Liver (tissue), 9 donors: ENCODE measurements around the gene HEXIM2. TPM values are rescaled to one million over a fixed set of nuclear protein-coding genes. Genes with fewer than 3 reads are reported as not detected.

Source experiments
- DNase-seq: peaks from one replicate; pipeline ENCODE4 v3.0.0-alpha.2; 2017; ENCODE audit warnings: low spot score
- H3K27ac ChIP-seq, 2 donors: one replicate each; pipeline ENCODE4 v1.7.0; 2013; ENCODE audit warnings: inconsistent platforms in 2 of 2, low read length in 2 of 2, control low read depth in 1 of 2, low read depth in 1 of 2, mild to moderate bottlenecking in 1 of 2
- H3K27me3 ChIP-seq, 4 donors: one replicate each; pipeline versions ENCODE4 v1.6.1 to v1.7.0; 2013; ENCODE audit warnings: low read length in 3 of 4, inconsistent platforms in 1 of 4, mild to moderate bottlenecking in 1 of 4, moderate library complexity in 1 of 4; ENCODE audit not compliant: control insufficient read depth in 4 of 4, insufficient read depth in 4 of 4
- H3K36me3 ChIP-seq, 4 donors: one replicate each; pipeline versions ENCODE4 v1.6.1 to v1.7.0; 2013; ENCODE audit warnings: low read length in 3 of 4, mild to moderate bottlenecking in 3 of 4, low read depth in 1 of 4, moderate library complexity in 1 of 4; ENCODE audit not compliant: control insufficient read depth in 4 of 4, insufficient read depth in 3 of 4
- H3K4me1 ChIP-seq, 4 donors: one replicate each; pipeline versions ENCODE4 v1.6.1 to v1.7.0; 2013; ENCODE audit warnings: low read length in 3 of 4, mild to moderate bottlenecking in 3 of 4, moderate library complexity in 1 of 4; ENCODE audit not compliant: control insufficient read depth in 4 of 4, insufficient read depth in 4 of 4
- H3K4me3 ChIP-seq, 3 donors: one replicate each; pipeline versions ENCODE4 v1.6.1 to v1.7.0; 2013; ENCODE audit warnings: low read length in 3 of 3, control low read depth in 1 of 3, low read depth in 1 of 3, mild to moderate bottlenecking in 1 of 3
- H3K9ac ChIP-seq, 2 donors: one replicate each; pipeline ENCODE4 v1.7.0; 2013; ENCODE audit warnings: low read length in 2 of 2, mild to moderate bottlenecking in 2 of 2, moderate library complexity in 2 of 2, control low read depth in 1 of 2, low read depth in 1 of 2
- H3K9me3 ChIP-seq, 4 donors: one replicate each; pipeline versions ENCODE4 v1.6.1 to v1.7.0; 2013; ENCODE audit warnings: low read length in 3 of 4; ENCODE audit not compliant: control insufficient read depth in 4 of 4
- EGR1 ChIP-seq, 2 donors: IDR thresholded peaks; 2 replicates each; pipeline ENCODE4 v1.6.1; 2016 to 2018; ENCODE audit warnings: antibody characterized with exemption in 2 of 2, low read depth in 2 of 2
- FOXA1 ChIP-seq: IDR thresholded peaks from 2 replicates; pipeline ENCODE4 v1.6.1; 2016; ENCODE audit warnings: antibody characterized with exemption
- FOXA2 ChIP-seq: IDR thresholded peaks from 2 replicates; pipeline ENCODE4 v1.6.1; 2016; ENCODE audit warnings: antibody characterized with exemption
- GABPA ChIP-seq, 2 donors: IDR thresholded peaks in 1 of 2; conservative IDR thresholded peaks in 1 of 2; 2 replicates each; pipeline ENCODE4 v1.6.1; 2016; ENCODE audit warnings: antibody characterized with exemption in 2 of 2, mild to moderate bottlenecking in 1 of 2, moderate library complexity in 1 of 2
- HNF4A ChIP-seq, 2 donors: conservative IDR thresholded peaks; 2 replicates each; pipeline ENCODE4 v1.6.1; 2016; ENCODE audit warnings: antibody characterized with exemption in 2 of 2, mild to moderate bottlenecking in 2 of 2
- HNF4G ChIP-seq: IDR thresholded peaks from 2 replicates; pipeline ENCODE4 v1.6.1; 2016; ENCODE audit warnings: antibody characterized with exemption
- JUND ChIP-seq, 2 donors: IDR thresholded peaks; 2 replicates each; pipeline ENCODE4 v1.6.1; 2016; ENCODE audit warnings: antibody characterized with exemption in 2 of 2
- NR2F2 ChIP-seq: IDR thresholded peaks from 2 replicates; pipeline ENCODE4 v1.6.1; 2016; ENCODE audit warnings: antibody characterized with exemption
- RAD21 ChIP-seq, 2 donors: IDR thresholded peaks; 2 replicates each; pipeline ENCODE4 v1.6.1; 2016; ENCODE audit warnings: antibody characterized with exemption in 2 of 2, mild to moderate bottlenecking in 2 of 2
- SP1 ChIP-seq: IDR thresholded peaks from 2 replicates; pipeline ENCODE4 v1.6.1; 2018; ENCODE audit warnings: antibody characterized with exemption, mild to moderate bottlenecking
- TAF1 ChIP-seq: conservative IDR thresholded peaks from 2 replicates; pipeline ENCODE4 v1.6.1; 2016; ENCODE audit warnings: antibody characterized with exemption, mild to moderate bottlenecking
- YY1 ChIP-seq: IDR thresholded peaks from 2 replicates; pipeline ENCODE4 v1.6.1; 2016; ENCODE audit warnings: antibody characterized with exemption, mild to moderate bottlenecking
- ZBTB33 ChIP-seq: IDR thresholded peaks from 2 replicates; pipeline ENCODE4 v1.6.1; 2016; ENCODE audit warnings: antibody characterized with exemption
- WGBS: extraction: QIAGEN DNeasy Blood & Tissue Kit; methylation state at CpG from one replicate; pipeline ENCODE4 v1.1.7; 2013; 5-methylcytosine and 5-hydroxymethylcytosine counted together
- polyA plus RNA-seq, 2 donors: library from polyadenylated mRNA; stranded (reverse) in 1 of 2; unstranded in 1 of 2; fragments of 200-250 nt in 1 of 2; fragments of >200 nt in 1 of 2; fragmentation: Nextera tagmentation in 1 of 2; extraction: Ambion mirVana in 1 of 2; gene quantifications; one replicate each; pipeline versions ENCODE4 v1.2.1 to v1.2.3, GENCODE V29; 2013 to 2015
- total RNA-seq, 2 donors: library from RNA; depleted of rRNA; stranded (reverse); fragments of >200 nt; gene quantifications; one replicate each; pipeline ENCODE4 v1.2.3, GENCODE V29; 2014
- TF ChIP-seq, protein P1 (sequence below): IDR thresholded peaks from 2 replicates; pipeline ENCODE4 v1.6.1; 2016; ENCODE audit warnings: antibody characterized with exemption
- TF ChIP-seq, protein P2 (sequence below): IDR thresholded peaks from 2 replicates; pipeline ENCODE4 v1.6.1; 2016; ENCODE audit warnings: antibody characterized with exemption
- TF ChIP-seq, protein P3 (sequence below): IDR thresholded peaks from 2 replicates; pipeline ENCODE4 v1.6.1; 2016; ENCODE audit warnings: antibody characterized with exemption, mild to moderate bottlenecking
- donor health status: healthy.
- donor health status: healthy.
- donor health status: healthy.
- donor health status: healthy.
- donor health status: healthy.

The HEXIM2 gene
- total and polyA plus RNA-seq, 4 donors: 3.5 to 10.7 (median 5.5) TPM

DNA sequence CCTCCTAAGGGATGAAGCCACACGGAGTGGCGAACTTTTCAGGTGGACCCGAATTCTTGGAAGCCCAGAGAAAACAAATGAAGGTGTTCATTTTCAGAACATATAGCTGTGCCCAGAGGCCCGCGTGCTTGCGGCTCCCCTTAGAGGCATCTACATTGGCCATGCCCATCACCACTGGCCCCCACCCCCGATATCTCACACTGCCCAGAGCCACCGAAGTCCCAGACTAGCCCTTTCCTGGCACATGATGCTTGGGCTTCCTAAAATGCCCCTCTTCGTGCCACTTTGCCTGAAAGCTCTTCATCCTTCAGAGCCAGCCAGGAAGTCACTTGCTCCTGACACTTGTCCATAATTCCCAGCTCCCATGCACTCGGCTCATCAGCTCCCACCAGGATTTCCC is 15.5 kb upstream of the HEXIM2 start:
- no peak for DNase-seq
- Histone ChIP-seq H3K27me3 (no peaks in the 10 kb centered on the region), H3K4me1 (peaks cover 8 to 54% (median 39%) of the 10 kb centered on the region in 4 donors), H3K4me3 (no peak overlapping the region), H3K36me3 (peaks cover 0 to 1% (median under 1%) of the 10 kb centered on the region in 4 donors), H3K27ac (peak overlapping the region; percentile 99), H3K9ac (no peak overlapping the region), H3K9me3 (no peaks in the 10 kb centered on the region)
- no peak for TF ChIP-seq YY1
- no peak for TF ChIP-seq JUND (IDR thresholded peaks at IDR 0.05)
- no peak for TF ChIP-seq NR2F2
- no peak for TF ChIP-seq SP1
- TF ChIP-seq HNF4G: no peak
- TF ChIP-seq FOXA2: no peak
- 90% methylated on average over 10 of the region's 10 CpGs for whole genome bisulfite sequencing

DNA sequence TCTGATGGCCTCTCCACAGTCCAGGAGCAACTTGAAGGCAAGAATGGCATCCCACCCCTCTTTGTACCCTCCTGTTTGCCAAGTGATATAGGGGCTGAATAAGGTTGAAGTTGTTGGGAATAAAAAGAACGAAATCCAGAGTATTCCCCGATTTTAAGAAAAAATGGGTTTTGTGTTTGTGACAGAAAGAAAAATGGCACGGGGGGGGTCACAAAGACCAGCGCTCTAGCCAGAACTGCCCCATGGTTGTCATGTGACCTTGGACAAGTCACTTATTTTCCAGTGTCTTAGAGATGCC is 15.1 kb upstream of the HEXIM2 start:
- 83% methylated on average over 4 of the region's 4 CpGs for WGBS
- peak overlapping the region in 1 of 2 donors; percentile 87 for H3K9ac ChIP-seq
- H3K27ac ChIP-seq: peak overlapping the region; percentile 99
- no peaks in the 10 kb centered on the region for H3K27me3 ChIP-seq
- peak overlapping the region in 1 of 3 donors; percentile 70 for H3K4me3 ChIP-seq
- TF ChIP-seq, protein P1, sequence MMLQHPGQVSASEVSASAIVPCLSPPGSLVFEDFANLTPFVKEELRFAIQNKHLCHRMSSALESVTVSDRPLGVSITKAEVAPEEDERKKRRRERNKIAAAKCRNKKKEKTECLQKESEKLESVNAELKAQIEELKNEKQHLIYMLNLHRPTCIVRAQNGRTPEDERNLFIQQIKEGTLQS: no peak
- TF ChIP-seq GABPA (IDR thresholded peaks at IDR 0.05 in 1 of 2, conservative IDR thresholded peaks at IDR 0.05 in 1 of 2) (no peak), HNF4A (conservative IDR thresholded peaks at IDR 0.05) (no peak), SP1 (no peak), RAD21 (IDR thresholded peaks at IDR 0.05) (no peak), YY1 (no peak), EGR1 (IDR thresholded peaks at IDR 0.05; ENCODE audit: low read depth in 2 of 2) (no peak), FOXA2 (no peak), ZBTB33 (no peak), TAF1 (no peak), JUND (IDR thresholded peaks at IDR 0.05) (no peak), FOXA1 (no peak)
- TF ChIP-seq, protein P2, sequence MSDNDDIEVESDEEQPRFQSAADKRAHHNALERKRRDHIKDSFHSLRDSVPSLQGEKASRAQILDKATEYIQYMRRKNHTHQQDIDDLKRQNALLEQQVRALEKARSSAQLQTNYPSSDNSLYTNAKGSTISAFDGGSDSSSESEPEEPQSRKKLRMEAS: no peak
- TF ChIP-seq, protein P3, sequence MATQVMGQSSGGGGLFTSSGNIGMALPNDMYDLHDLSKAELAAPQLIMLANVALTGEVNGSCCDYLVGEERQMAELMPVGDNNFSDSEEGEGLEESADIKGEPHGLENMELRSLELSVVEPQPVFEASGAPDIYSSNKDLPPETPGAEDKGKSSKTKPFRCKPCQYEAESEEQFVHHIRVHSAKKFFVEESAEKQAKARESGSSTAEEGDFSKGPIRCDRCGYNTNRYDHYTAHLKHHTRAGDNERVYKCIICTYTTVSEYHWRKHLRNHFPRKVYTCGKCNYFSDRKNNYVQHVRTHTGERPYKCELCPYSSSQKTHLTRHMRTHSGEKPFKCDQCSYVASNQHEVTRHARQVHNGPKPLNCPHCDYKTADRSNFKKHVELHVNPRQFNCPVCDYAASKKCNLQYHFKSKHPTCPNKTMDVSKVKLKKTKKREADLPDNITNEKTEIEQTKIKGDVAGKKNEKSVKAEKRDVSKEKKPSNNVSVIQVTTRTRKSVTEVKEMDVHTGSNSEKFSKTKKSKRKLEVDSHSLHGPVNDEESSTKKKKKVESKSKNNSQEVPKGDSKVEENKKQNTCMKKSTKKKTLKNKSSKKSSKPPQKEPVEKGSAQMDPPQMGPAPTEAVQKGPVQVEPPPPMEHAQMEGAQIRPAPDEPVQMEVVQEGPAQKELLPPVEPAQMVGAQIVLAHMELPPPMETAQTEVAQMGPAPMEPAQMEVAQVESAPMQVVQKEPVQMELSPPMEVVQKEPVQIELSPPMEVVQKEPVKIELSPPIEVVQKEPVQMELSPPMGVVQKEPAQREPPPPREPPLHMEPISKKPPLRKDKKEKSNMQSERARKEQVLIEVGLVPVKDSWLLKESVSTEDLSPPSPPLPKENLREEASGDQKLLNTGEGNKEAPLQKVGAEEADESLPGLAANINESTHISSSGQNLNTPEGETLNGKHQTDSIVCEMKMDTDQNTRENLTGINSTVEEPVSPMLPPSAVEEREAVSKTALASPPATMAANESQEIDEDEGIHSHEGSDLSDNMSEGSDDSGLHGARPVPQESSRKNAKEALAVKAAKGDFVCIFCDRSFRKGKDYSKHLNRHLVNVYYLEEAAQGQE: no peak
- peaks cover 8 to 57% (median 41%) of the 10 kb centered on the region in 4 donors for H3K4me1 ChIP-seq
- H3K36me3 ChIP-seq: no peaks in the 10 kb centered on the region
- no peak for DNase-seq
- H3K9me3 ChIP-seq: no peaks in the 10 kb centered on the region
